Measurements from ENCODE around the gene MGMT. TPM values are rescaled to one million over a fixed set of nuclear protein-coding genes. Genes with fewer than 3 reads are reported as not detected.

The MGMT gene
- total and polyA plus RNA-seq, 9 of the 15 experiments (the other 6 are each of a cell fraction or from before 2014, with no cell fraction given): 0.03 to 0.29 (median 0.11) TPM; not detected in 4

GRCh38 chr10:129541748-129542487 lies 74.9 kb downstream of the MGMT start (continued):
- TF ChIP-seq YBX1 (IDR thresholded peaks at IDR 0.05): no peak
- no peak for TF ChIP-seq ZBTB26 (CRISPR knock-in tag; IDR thresholded peaks at IDR 0.05)
- no peak for TF ChIP-seq IRF9 (tag; IDR thresholded peaks at IDR 0.05)
- TF ChIP-seq ERF (CRISPR knock-in tag; IDR thresholded peaks at IDR 0.05): no peak

- no peak overlapping the region for H3K4me3 ChIP-seq
- H3K36me3 ChIP-seq (ENCODE audit: control insufficient read depth, insufficient read depth, low read length): no peaks in the 10 kb centered on the region
- no peak overlapping the region for H2AFZ ChIP-seq (ENCODE audit: low read depth, low read length)
- ATAC-seq (no peak), FAIRE-seq (no peak), DNase-seq (ENCODE audit: extremely low read depth in 1 of 4, low spot score in 3 of 4) (no peak)
- H3K4me1 ChIP-seq (replicated peaks in 1 of 2; ENCODE audit: control insufficient read depth in 2 of 2, insufficient read depth in 2 of 2, low read length in 2 of 2): no peaks in the 10 kb centered on the region
- no TSS peak for BruUV-seq (replicated peaks)
- H3K9me1 ChIP-seq (ENCODE audit: control insufficient read depth, insufficient read depth, low read length): no peaks in the 10 kb centered on the region
- no peaks in the 10 kb centered on the region for H4K20me1 ChIP-seq (replicated peaks; ENCODE audit: control insufficient read depth, insufficient read depth, low read length)
- POLR2A ChIA-PET: no interaction called here
- peaks cover 0 to 16% of the 10 kb centered on the region in 2 experiments; a peak in 2 of 5 replicates for H3K27me3 ChIP-seq (ENCODE audit: control insufficient read depth in 2 of 2, insufficient read depth in 2 of 2, low read length in 2 of 2)
- H3K9ac ChIP-seq (ENCODE audit: insufficient read depth in 1 of 2, low read depth in 2 of 2, low read length in 2 of 2): no peak overlapping the region
- H3K9me3 ChIP-seq (replicated peaks; ENCODE audit: control insufficient read depth, insufficient read depth, low read depth, low read length): no peaks in the 10 kb centered on the region
- no peaks in the 10 kb centered on the region for H3K79me2 ChIP-seq (ENCODE audit: control insufficient read depth, insufficient read depth, low read length)
- in situ Hi-C loops (cut with MboI) (no loop called here), intact Hi-C loops (cut with micrococcal nuclease) (no loop called here)
- no peak overlapping the region for H3K27ac ChIP-seq (ENCODE audit: extremely low read depth, low read depth, low read length)
- WGBS (ENCODE audit: insufficient coverage, low coverage, missing lambda C conversion rate): 0% methylated on average over 10 of the region's 10 CpGs
- CTCF ChIA-PET (ENCODE audit: low intra/inter-chr PET ratio): no interaction called here
- no peak overlapping the region for H3K4me2 ChIP-seq (ENCODE audit: insufficient read depth, low read length)
- TF ChIP-seq POU5F1 (IDR thresholded peaks at IDR 0.05; ENCODE audit: borderline replicate concordance, low read depth, low read length, partially characterized antibody) (no peak), REST (IDR thresholded peaks at IDR 0.05; ENCODE audit: borderline replicate concordance) (no peak), REST (CRISPR knock-in tag; IDR thresholded peaks at IDR 0.05; ENCODE audit: low read depth) (no peak), SMAD1 (IDR thresholded peaks at IDR 0.05; ENCODE audit: low read depth, low read length, partially characterized antibody) (no peak), HNRNPH1 (optimal IDR thresholded peaks at IDR 0.05; ENCODE audit: low read depth, low read length) (no peak)
Observed at GRCh38 chr10:129542589-129542988, 75.5 kb downstream of the MGMT start.

Measured in K562 (cell line).